Psoas muscle (tissue), 8 donors: ENCODE data around the gene POLN. TPM values are rescaled to one million over a fixed set of nuclear protein-coding genes. Genes with fewer than 3 reads are reported as not detected.
A peak's percentile ranks its signal among the peaks of the same experiment; 100 is the strongest.

Experiments used
- ATAC-seq, 4 donors: fragments of 200-7000 bp; cut with Tn5 transposase; one replicate each; pipeline ENCODE4 v1.9.1; 2020; ENCODE audit warnings: moderate library complexity in 3 of 4, mild to moderate bottlenecking in 2 of 4
- DNase-seq, 2 donors: peaks; one replicate each; pipeline ENCODE4 v3.0.0-alpha.2; 2020
- H3K27ac ChIP-seq: fragments of 200-600 bp; one replicate; pipeline ENCODE4 v1.8.0; 2022
- H3K27me3 ChIP-seq, 3 donors: fragments of 200-600 bp in 1 of 3; one replicate each; pipeline versions ENCODE4 v1.6.1 to v1.8.0; 2013 to 2022; ENCODE audit warnings: low read length in 2 of 3, mild to moderate bottlenecking in 2 of 3, moderate library complexity in 1 of 3; ENCODE audit not compliant: insufficient read depth in 3 of 3
- H3K36me3 ChIP-seq, 2 donors: fragments of 200-600 bp in 1 of 2; one replicate each; pipeline versions ENCODE4 v1.6.1 to v1.8.0; 2013 to 2022; ENCODE audit warnings: low read depth in 1 of 2, mild to moderate bottlenecking in 1 of 2, moderate library complexity in 1 of 2; ENCODE audit not compliant: insufficient read depth in 1 of 2
- H3K4me1 ChIP-seq: fragments of 200-600 bp; one replicate; pipeline ENCODE4 v1.8.0; 2022
- H3K4me3 ChIP-seq: fragments of 200-600 bp; one replicate; pipeline ENCODE4 v1.8.0; 2022; ENCODE audit warnings: mild to moderate bottlenecking
- H3K9me3 ChIP-seq: fragments of 200-600 bp; one replicate; pipeline ENCODE4 v1.8.0; 2022
- WGBS, 3 donors: extraction: QIAGEN DNeasy Blood & Tissue Kit; methylation state at CpG; one replicate each; pipeline versions ENCODE4 v1.1.6 to v1.1.7; 2013; 5-methylcytosine and 5-hydroxymethylcytosine counted together
- intact Hi-C, 2 donors: fragments of 100-400 bp; cut with DNase I; formaldehyde crosslinking; loops; one replicate each; pipeline versions ENCODE4 v1.11.0 to v1.14.2; 2022
- polyA plus RNA-seq, 3 donors: library from polyadenylated mRNA; stranded (reverse); fragments of 200-250 nt; gene quantifications; one replicate each; pipeline ENCODE4 v1.2.3, GENCODE V29; 2013
- total RNA-seq, 4 donors: library from RNA; stranded (reverse); fragmentation: NEBNext Ultra II Directional in 2 of 4; extraction: Animal tissue kit (Norgen Biotek cat#: 25700) in 2 of 4; gene quantifications; one replicate each; pipeline versions ENCODE4 v1.2.1 to v1.2.4, GENCODE V29; 2021 to 2023
- TF ChIP-seq, protein P1 (sequence below): fragments of 200-600 bp; IDR thresholded peaks from one replicate; pipeline ENCODE4 v1.8.0; 2022; ENCODE audit warnings: antibody characterized with exemption
- donor health status: healthy with polysubstance abuse.
- donor health status: DM: no; HTN: no; CAD: no; lungs with moderate emphysema.
- donor health status: Bipolar disorder and iron deficiency.
- donor health status: healthy.
- donor health status: DM: yes; HTN: yes; CAD: no.
- donor health status: DM: no; HTN: no; CAD: no.
- donor health status: DM: no; HTN: no; CAD: no.
- donor health status: DM: yes; HTN: yes; CAD: no.

POLN gene
- total and polyA plus RNA-seq, 7 donors, result 0.44 to 3.0 (median 0.95) TPM

GRCh38 chr4:2062808-2063524, 179.0 kb downstream of the POLN start:
- Histone ChIP-seq H3K9me3 (no peaks in the 10 kb centered on the region), H3K27me3 (peaks cover 0 to 16% (median 12%) of the 10 kb centered on the region in 3 donors), H3K4me1 (peaks cover 4% of the 10 kb centered on the region), H3K27ac (no peak overlapping the region), H3K4me3 (no peak overlapping the region), H3K36me3 (no peaks in the 10 kb centered on the region)
- intact Hi-C loops, result no loop called here
- TF ChIP-seq, protein P1, sequence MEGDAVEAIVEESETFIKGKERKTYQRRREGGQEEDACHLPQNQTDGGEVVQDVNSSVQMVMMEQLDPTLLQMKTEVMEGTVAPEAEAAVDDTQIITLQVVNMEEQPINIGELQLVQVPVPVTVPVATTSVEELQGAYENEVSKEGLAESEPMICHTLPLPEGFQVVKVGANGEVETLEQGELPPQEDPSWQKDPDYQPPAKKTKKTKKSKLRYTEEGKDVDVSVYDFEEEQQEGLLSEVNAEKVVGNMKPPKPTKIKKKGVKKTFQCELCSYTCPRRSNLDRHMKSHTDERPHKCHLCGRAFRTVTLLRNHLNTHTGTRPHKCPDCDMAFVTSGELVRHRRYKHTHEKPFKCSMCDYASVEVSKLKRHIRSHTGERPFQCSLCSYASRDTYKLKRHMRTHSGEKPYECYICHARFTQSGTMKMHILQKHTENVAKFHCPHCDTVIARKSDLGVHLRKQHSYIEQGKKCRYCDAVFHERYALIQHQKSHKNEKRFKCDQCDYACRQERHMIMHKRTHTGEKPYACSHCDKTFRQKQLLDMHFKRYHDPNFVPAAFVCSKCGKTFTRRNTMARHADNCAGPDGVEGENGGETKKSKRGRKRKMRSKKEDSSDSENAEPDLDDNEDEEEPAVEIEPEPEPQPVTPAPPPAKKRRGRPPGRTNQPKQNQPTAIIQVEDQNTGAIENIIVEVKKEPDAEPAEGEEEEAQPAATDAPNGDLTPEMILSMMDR, result no peak
- DNase-seq (no peak), ATAC-seq (no peak)
- 60 to 69% (median 66%) methylated on average over 16 of the region's 16 CpGs for WGBS, 3 donors

- peaks cover 0 to 23% (median 12%) of the 10 kb centered on the region in 3 donors for H3K27me3 ChIP-seq
- ATAC-seq, result no peak
- DNase-seq, result no peak
- TF ChIP-seq, protein P1, result no peak
- peaks cover 4% of the 10 kb centered on the region for H3K4me1 ChIP-seq
- intact Hi-C loops, result no loop called here
- no peaks in the 10 kb centered on the region for H3K9me3 ChIP-seq
- H3K4me3 ChIP-seq, result no peak overlapping the region
- H3K27ac ChIP-seq, result no peak overlapping the region
- H3K36me3 ChIP-seq, result no peaks in the 10 kb centered on the region
- WGBS, 3 donors, result 83 to 89% (median 86%) methylated on average over 9 to 11 of the region's 11 CpGs
Observed at GRCh38 chr4:2062168-2062807, 179.6 kb downstream of the POLN start.

DNA sequence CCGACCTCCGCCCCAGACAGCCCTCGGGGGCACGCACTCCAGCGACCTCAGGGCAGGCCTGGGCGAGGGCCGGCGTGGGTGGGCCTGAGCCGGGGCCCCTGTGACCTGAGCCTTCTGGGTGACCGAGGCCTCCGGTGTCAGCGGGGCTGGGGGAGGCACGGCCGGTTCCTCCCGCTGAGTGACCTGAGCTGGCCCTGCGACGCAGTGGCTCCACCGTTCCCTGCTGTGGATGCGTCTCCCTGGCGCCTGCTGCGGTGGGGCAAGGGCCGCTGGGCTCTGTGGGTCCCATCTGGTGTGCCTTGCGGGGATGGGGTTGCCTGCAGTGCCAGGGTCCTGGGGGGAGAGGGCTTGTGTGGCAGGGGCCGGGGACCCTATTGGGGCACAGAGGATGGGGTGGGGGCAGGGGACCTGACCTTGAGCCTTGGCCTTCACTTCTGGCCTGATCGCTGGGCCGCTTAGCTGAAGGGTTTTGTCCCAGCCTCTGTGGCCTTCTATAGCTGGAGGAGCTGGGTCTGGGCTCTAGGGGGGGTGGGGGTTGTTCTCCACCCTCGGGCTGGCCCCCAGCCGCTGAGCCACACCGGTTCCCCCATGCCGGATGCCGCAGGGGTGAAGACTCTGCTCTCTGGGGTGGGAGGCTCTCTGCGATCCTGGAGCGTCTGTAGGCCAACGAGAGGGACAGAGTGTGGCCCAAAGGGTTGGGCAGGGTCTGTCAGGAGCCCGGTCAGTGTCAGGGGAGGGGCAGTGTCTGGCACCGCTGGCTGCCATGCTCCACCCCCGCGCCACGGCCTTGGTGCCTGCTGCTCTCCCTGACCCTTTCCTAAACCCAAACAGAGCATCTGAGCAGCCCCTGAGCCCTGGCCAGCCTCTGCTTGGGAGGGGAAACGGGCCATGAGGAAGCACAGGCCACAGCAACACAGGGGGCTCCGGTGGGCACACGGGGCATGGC, 180.5 kb downstream of the POLN start:
- DNase-seq, result peak in 1 of 2 donors; percentile 44
- no peaks in the 10 kb centered on the region for H3K36me3 ChIP-seq
- H3K4me3 ChIP-seq, result peak overlapping the region; percentile 4
- intact Hi-C loops, result no loop called here
- peaks cover 0 to 23% (median 12%) of the 10 kb centered on the region in 3 donors for H3K27me3 ChIP-seq
- TF ChIP-seq, protein P1, result no peak
- H3K27ac ChIP-seq, result no peak overlapping the region
- H3K4me1 ChIP-seq, result peaks cover 4% of the 10 kb centered on the region
- H3K9me3 ChIP-seq, result no peaks in the 10 kb centered on the region
- peak in 2 of 4 donors; percentile 12 to 14 for ATAC-seq
- 59 to 70% (median 60%) methylated on average over 34 to 42 of the region's 42 CpGs for WGBS, 3 donors

GRCh38 chr4:2060611-2061185, 181.2 kb downstream of the POLN start:
- no peak for ATAC-seq
- Histone ChIP-seq H3K36me3 (no peaks in the 10 kb centered on the region), H3K4me3 (peak overlapping the region; percentile 57), H3K9me3 (no peaks in the 10 kb centered on the region), H3K27ac (no peak overlapping the region), H3K27me3 (peaks cover 0 to 25% (median 12%) of the 10 kb centered on the region in 3 donors), H3K4me1 (peaks cover 4% of the 10 kb centered on the region)
- intact Hi-C loops, result no loop called here
- DNase-seq, result peak; percentile 6 to 49
- TF ChIP-seq, protein P1, result no peak
- 25 to 37% (median 34%) methylated on average over 50 to 54 of the region's 54 CpGs for WGBS, 3 donors
